Measurements from ENCODE around the gene CIDEC. TPM values are rescaled to one million over a fixed set of nuclear protein-coding genes. Genes with fewer than 3 reads are reported as not detected.

The CIDEC gene
- total and polyA plus RNA-seq, 2 of the 13 experiments (the other 11 are each of a cell fraction or from before 2014, with no cell fraction given) = 2.5 to 10.4 TPM

DNA sequence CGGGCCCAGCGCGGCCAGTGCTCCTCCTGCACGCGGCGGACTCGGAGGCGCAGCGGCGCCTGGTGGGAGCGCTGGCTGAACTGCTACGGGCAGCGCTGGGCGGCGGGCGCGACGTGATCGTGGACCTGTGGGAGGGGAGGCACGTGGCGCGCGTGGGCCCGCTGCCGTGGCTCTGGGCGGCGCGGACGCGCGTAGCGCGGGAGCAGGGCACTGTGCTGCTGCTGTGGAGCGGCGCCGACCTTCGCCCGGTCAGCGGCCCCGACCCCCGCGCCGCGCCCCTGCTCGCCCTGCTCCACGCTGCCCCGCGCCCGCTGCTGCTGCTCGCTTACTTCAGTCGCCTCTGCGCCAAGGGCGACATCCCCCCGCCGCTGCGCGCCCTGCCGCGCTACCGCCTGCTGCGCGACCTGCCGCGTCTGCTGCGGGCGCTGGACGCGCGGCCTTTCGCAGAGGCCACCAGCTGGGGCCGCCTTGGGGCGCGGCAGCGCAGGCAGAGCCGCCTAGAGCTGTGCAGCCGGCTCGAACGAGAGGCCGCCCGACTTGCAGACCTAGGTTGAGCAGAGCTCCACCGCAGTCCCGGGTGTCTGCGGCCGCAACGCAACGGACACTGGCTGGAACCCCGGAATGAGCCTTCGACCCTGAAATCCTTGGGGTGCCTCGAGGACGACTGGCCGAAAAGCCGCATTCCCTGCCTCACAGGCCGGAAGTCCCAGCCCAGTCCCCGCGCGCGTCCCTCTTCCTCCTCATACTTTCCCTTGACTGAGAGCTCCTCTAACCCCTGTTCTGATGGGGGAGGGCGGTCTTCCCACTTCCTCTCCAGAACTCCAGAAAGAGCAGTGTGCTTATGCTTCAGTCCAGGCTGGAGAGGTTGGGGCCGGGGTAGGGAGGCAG is 35.4 kb upstream of the CIDEC start (continued):
- TF ChIP-seq NFKBIZ (CRISPR knock-in tag; IDR thresholded peaks at IDR 0.05) (0 out of 2 replicates have a peak, but pooled peaks have one; percentile 27), ZNF777 (CRISPR knock-in tag; IDR thresholded peaks at IDR 0.05) (peak; percentile 67; the same call in 1 of the 2 replicates), PHF21A (CRISPR knock-in tag; IDR thresholded peaks at IDR 0.05) (0 out of 2 replicates have a peak, but pooled peaks have one; percentile 22), NBN (conservative IDR thresholded peaks at IDR 0.05) (no peak), MTF1 (CRISPR knock-in tag; IDR thresholded peaks at IDR 0.05) (no peak), ZSCAN31 (CRISPR knock-in tag; IDR thresholded peaks at IDR 0.05; ENCODE audit: low read depth) (peak; percentile 15; the same call in 1 of the 2 replicates), ETV5 (CRISPR knock-in tag; IDR thresholded peaks at IDR 0.05; ENCODE audit: borderline replicate concordance) (peak; percentile 75), ZNF205 (CRISPR knock-in tag; IDR thresholded peaks at IDR 0.05) (peak; percentile 69), ZC3H4 (CRISPR knock-in tag; IDR thresholded peaks at IDR 0.05; ENCODE audit: borderline replicate concordance) (peak; percentile 78), DRAP1 (CRISPR knock-in tag; IDR thresholded peaks at IDR 0.05) (peak; percentile 37; the same call in 1 of the 2 replicates), ZNF557 (CRISPR knock-in tag; IDR thresholded peaks at IDR 0.05) (0 out of 2 replicates have a peak, but pooled peaks have one; percentile 87), XBP1 (CRISPR knock-in tag; IDR thresholded peaks at IDR 0.05) (no peak), THYN1 (CRISPR knock-in tag; IDR thresholded peaks at IDR 0.05; ENCODE audit: borderline replicate concordance, low read depth) (no peak)
- TF ChIP-seq, protein P1, sequence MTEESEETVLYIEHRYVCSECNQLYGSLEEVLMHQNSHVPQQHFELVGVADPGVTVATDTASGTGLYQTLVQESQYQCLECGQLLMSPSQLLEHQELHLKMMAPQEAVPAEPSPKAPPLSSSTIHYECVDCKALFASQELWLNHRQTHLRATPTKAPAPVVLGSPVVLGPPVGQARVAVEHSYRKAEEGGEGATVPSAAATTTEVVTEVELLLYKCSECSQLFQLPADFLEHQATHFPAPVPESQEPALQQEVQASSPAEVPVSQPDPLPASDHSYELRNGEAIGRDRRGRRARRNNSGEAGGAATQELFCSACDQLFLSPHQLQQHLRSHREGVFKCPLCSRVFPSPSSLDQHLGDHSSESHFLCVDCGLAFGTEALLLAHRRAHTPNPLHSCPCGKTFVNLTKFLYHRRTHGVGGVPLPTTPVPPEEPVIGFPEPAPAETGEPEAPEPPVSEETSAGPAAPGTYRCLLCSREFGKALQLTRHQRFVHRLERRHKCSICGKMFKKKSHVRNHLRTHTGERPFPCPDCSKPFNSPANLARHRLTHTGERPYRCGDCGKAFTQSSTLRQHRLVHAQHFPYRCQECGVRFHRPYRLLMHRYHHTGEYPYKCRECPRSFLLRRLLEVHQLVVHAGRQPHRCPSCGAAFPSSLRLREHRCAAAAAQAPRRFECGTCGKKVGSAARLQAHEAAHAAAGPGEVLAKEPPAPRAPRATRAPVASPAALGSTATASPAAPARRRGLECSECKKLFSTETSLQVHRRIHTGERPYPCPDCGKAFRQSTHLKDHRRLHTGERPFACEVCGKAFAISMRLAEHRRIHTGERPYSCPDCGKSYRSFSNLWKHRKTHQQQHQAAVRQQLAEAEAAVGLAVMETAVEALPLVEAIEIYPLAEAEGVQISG (CRISPR knock-in tag; IDR thresholded peaks at IDR 0.05) = peak; percentile 78

Data from HepG2 (cell line).